K562 (cell line): ENCODE results near the gene C1QTNF12. TPM values are rescaled to one million over a fixed set of nuclear protein-coding genes. Genes with fewer than 3 reads are reported as not detected.

Source experiments
- AFF4 ChIP-seq: sonication (generic); formaldehyde crosslinking; IDR thresholded peaks from 2 replicates; pipeline ENCODE4 v1.8.0; 2023; ENCODE audit warnings: mild to moderate bottlenecking, missing genetic modification reagents
- ASH1L ChIP-seq: fragments of 450-650 bp; IDR thresholded peaks from 2 replicates; pipeline ENCODE4 v1.6.1; 2018; ENCODE audit warnings: borderline replicate concordance, mild to moderate bottlenecking, low read depth; ENCODE audit not compliant: partially characterized antibody
- CUX1 ChIP-seq: fragments of 200-800 bp; sonication (Bioruptor generic); IDR thresholded peaks from 2 replicates; pipeline ENCODE4 v1.6.1; 2016; ENCODE audit warnings: missing genetic modification characterization, missing compliant biosample characterization
- CXXC5 ChIP-seq: fragments of 250-450 bp; sonication (Bioruptor Pico); IDR thresholded peaks from 2 replicates; pipeline ENCODE4 v1.8.0; 2022; ENCODE audit warnings: inconsistent platforms, mild to moderate bottlenecking, moderate library complexity
- ELF2 ChIP-seq: fragments of 250-450 bp; sonication (Bioruptor Pico); IDR thresholded peaks from 2 replicates; pipeline ENCODE4 v1.5.0; 2021; ENCODE audit warnings: mild to moderate bottlenecking
- FOSL1 ChIP-seq: fragments of 200-800 bp; sonication (Bioruptor generic); conservative IDR thresholded peaks from 2 replicates; pipeline ENCODE4 v1.6.1; 2016; ENCODE audit warnings: missing genetic modification characterization, missing compliant biosample characterization
- FOXA1 ChIP-seq: fragments of 450-650 bp; IDR thresholded peaks from 2 replicates; pipeline ENCODE4 v1.6.1; 2016; ENCODE audit warnings: mild to moderate bottlenecking, borderline replicate concordance
- HDAC8 ChIP-seq: fragments of 450-650 bp; IDR thresholded peaks from 2 replicates; pipeline ENCODE4 v1.6.1; 2016; ENCODE audit warnings: mild to moderate bottlenecking, missing genetic modification characterization, moderate library complexity, missing compliant biosample characterization
- KLF6 ChIP-seq: fragments of 250-450 bp; sonication (Bioruptor Pico); IDR thresholded peaks from 2 replicates; pipeline ENCODE4 v1.4.0; 2020; ENCODE audit warnings: mild to moderate bottlenecking, moderate library complexity, borderline replicate concordance
- MBD2 ChIP-seq: sonication (generic); IDR thresholded peaks from 2 replicates; pipeline ENCODE4 v1.6.1; 2016; ENCODE audit warnings: low read depth, borderline replicate concordance
- NEUROD1 ChIP-seq: fragments of 150-350 bp; IDR thresholded peaks from 2 replicates; pipeline ENCODE4 v1.6.1; 2014; ENCODE audit warnings: borderline replicate concordance, low read length, low read depth; ENCODE audit not compliant: partially characterized antibody
- SNIP1 ChIP-seq: fragments of 450-650 bp; IDR thresholded peaks from 2 replicates; pipeline ENCODE4 v1.7.1; 2017; ENCODE audit warnings: low read depth, mild to moderate bottlenecking
- SRSF7 ChIP-seq: fragments of 200-400 bp; formaldehyde crosslinking; optimal IDR thresholded peaks from 2 replicates; pipeline ENCODE3; 2017; ENCODE audit warnings: mild to moderate bottlenecking, low read depth, low read length
- TCF7L2 ChIP-seq: fragments of 150-350 bp; IDR thresholded peaks from 2 replicates; pipeline ENCODE4 v1.6.1; 2016; ENCODE audit warnings: low read depth, mild to moderate bottlenecking, low read length, moderate library complexity
- ZKSCAN8 ChIP-seq: fragments of 200-800 bp; sonication (Bioruptor generic); IDR thresholded peaks from 2 replicates; pipeline ENCODE4 v1.6.1; 2016; ENCODE audit warnings: missing genetic modification characterization, missing compliant biosample characterization
- ZNF324 ChIP-seq: fragments of 250-450 bp; sonication (Bioruptor Pico); IDR thresholded peaks from 2 replicates; pipeline ENCODE4 v1.4.0; 2020; ENCODE audit warnings: mild to moderate bottlenecking
- polyA plus RNA-seq, 8 experiments: library from polyadenylated mRNA; depleted of rRNA in 4 of 8; stranded (reverse) in 5 of 8; unstranded in 3 of 8; fragments of >200 nt; fragmentation: Nextera tagmentation in 2 of 8; fragmentation: Illumina TruSeq in 1 of 8; extraction: Ambion mirVana in 2 of 8; extraction: Trizol in 1 of 8; gene quantifications; 2 replicates each; pipeline versions ENCODE4 v1.2.1 to v1.2.3, GENCODE V29; 2011 to 2014; ENCODE audit warnings: inconsistent platforms in 1 of 8, missing spikeins in 1 of 8
- total RNA-seq, 7 experiments: library from RNA; depleted of rRNA in 6 of 7; stranded (reverse); fragments of >200 nt in 6 of 7; fragmentation: Illumina TruSeq in 2 of 7; extraction: Trizol in 2 of 7; gene quantifications; 2 replicates each; pipeline versions ENCODE4 v1.2.1 to v1.2.3, GENCODE V29; 2011 to 2021; ENCODE audit warnings: low replicate concordance in 1 of 7

Gene C1QTNF12
- total and polyA plus RNA-seq, 9 of the 15 experiments (the other 6 are each of a cell fraction or from before 2014, with no cell fraction given): 0.11 to 4.3 (median 0.93) TPM; not detected in 3

- TF ChIP-seq CUX1 (CRISPR knock-in tag) (no peak), MBD2 (no peak), HDAC8 (tag) (no peak), CXXC5 (CRISPR knock-in tag) (0 out of 2 replicates have a peak, but pooled peaks have one; percentile 13), NEUROD1 (no peak), ELF2 (CRISPR knock-in tag) (no peak), ASH1L (no peak), ZKSCAN8 (CRISPR knock-in tag) (0 out of 2 replicates have a peak, but pooled peaks have one; percentile 17), AFF4 (CRISPR knock-in tag) (no peak), SRSF7 (no peak), FOSL1 (tag) (no peak), KLF6 (CRISPR knock-in tag) (no peak), ZNF324 (no peak), FOXA1 (no peak), TCF7L2 (no peak), SNIP1 (no peak)
These were observed 15.7 kb downstream of the C1QTNF12 start (continued) for GRCh38 chr1:1230656-1231399.
